Muscle layer of duodenum (tissue), 2 donors: ENCODE results near the gene RHAG.
"Not testable (repeated sequence)": the region's sequence is repeated elsewhere in the genome, so short reads cannot be mapped to it uniquely, and the experiment has no call there.

Experiments used
- H3K27ac ChIP-seq: one replicate; pipeline ENCODE4 v1.7.0; 2013; ENCODE audit warnings: mild to moderate bottlenecking, low read length
- H3K27me3 ChIP-seq: one replicate; pipeline ENCODE4 v1.7.0; 2013; ENCODE audit warnings: low read depth, mild to moderate bottlenecking, control low read depth, low read length
- H3K36me3 ChIP-seq, 2 donors: one replicate each; pipeline ENCODE4 v1.7.0; 2013; ENCODE audit warnings: low read length in 2 of 2, control low read depth in 1 of 2, mild to moderate bottlenecking in 1 of 2; ENCODE audit not compliant: insufficient read depth in 2 of 2, control insufficient read depth in 1 of 2
- H3K4me1 ChIP-seq, 2 donors: one replicate each; pipeline ENCODE4 v1.7.0; 2013; ENCODE audit warnings: low read length in 2 of 2, mild to moderate bottlenecking in 2 of 2, control low read depth in 1 of 2, moderate library complexity in 1 of 2; ENCODE audit not compliant: insufficient read depth in 2 of 2, control insufficient read depth in 1 of 2
- H3K4me3 ChIP-seq, 2 donors: one replicate each; pipeline ENCODE4 v1.7.0; 2013; ENCODE audit warnings: low read length in 2 of 2, low read depth in 1 of 2, mild to moderate bottlenecking in 1 of 2
- H3K9me3 ChIP-seq, 2 donors: one replicate each; pipeline ENCODE4 v1.7.0; 2013; ENCODE audit warnings: low read length in 2 of 2, control low read depth in 1 of 2, mild to moderate bottlenecking in 1 of 2; ENCODE audit not compliant: control insufficient read depth in 1 of 2
- donor health status: healthy.

The RHAG gene

GRCh38 chr6:49606721-49607390 lies 29.8 kb downstream of the RHAG start:
- Histone ChIP-seq H3K27me3 (no peaks in the 10 kb centered on the region), H3K27ac (no peak overlapping the region), H3K9me3 (no peaks in the 10 kb centered on the region), H3K4me3 (no peak overlapping the region), H3K36me3 (no peaks in the 10 kb centered on the region), H3K4me1 (no peaks in the 10 kb centered on the region)

GRCh38 chr6:49604080-49604479 lies 32.6 kb downstream of the RHAG start:
- H3K4me3 ChIP-seq, H3K4me1 ChIP-seq, H3K27me3 ChIP-seq, H3K9me3 ChIP-seq, H3K36me3 ChIP-seq, H3K27ac ChIP-seq: not testable (repeated sequence)

DNA sequence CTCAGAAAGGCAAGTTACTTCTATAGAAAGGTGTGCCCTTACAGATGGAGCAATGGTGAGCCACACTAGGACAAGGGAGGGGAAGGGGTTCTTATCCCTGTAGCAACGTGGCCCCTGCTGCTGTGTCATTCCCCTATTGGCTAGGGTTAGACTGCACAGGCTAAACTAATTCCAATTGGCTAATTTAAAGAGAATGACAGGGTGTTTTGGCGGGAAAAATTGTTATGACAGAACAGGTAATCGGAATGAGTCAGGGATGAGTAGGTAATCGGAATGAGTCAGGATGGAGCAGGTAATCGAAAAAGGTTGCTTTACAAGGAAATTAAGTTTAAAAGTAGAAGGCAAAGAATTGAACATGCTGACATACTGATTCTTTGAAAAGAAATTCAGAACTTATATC lies 49.4 kb downstream of the RHAG start:
- not testable (repeated sequence) for H3K9me3 ChIP-seq, H3K4me1 ChIP-seq, H3K4me3 ChIP-seq

GRCh38 chr6:49582529-49582928 lies 54.1 kb downstream of the RHAG start:
- no peaks in the 10 kb centered on the region for H3K36me3 ChIP-seq
- H3K4me1 ChIP-seq: no peaks in the 10 kb centered on the region
- H3K4me3 ChIP-seq: no peak overlapping the region
- no peak overlapping the region for H3K27ac ChIP-seq
- H3K27me3 ChIP-seq: no peaks in the 10 kb centered on the region
- H3K9me3 ChIP-seq: no peaks in the 10 kb centered on the region

More for the DNA sequence above, 49.4 kb downstream of the RHAG start:
- not testable (repeated sequence) for H3K36me3 ChIP-seq, H3K27ac ChIP-seq, H3K27me3 ChIP-seq

DNA sequence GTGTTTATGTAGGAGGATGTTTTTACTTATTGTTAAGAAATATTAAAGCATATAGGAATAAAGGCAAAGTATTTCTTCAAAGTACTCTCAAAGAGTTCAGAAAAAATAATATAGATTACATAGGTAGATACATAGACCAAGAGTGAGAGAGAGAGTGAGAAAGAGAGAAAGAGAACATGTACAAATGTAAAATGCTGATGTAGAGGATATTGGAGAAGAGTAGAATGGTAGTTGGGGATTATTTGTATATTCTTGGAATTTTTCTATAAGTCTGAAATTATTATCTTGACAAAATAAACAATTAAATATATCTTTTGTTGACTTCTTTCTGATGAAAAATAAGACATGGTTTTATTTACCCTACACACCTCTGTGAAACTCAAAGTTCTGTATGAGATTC lies 57.0 kb downstream of the RHAG start:
- Histone ChIP-seq H3K4me1 (no peaks in the 10 kb centered on the region), H3K27ac (no peak overlapping the region), H3K9me3 (no peaks in the 10 kb centered on the region), H3K27me3 (no peaks in the 10 kb centered on the region), H3K4me3 (no peak overlapping the region), H3K36me3 (no peaks in the 10 kb centered on the region)

DNA sequence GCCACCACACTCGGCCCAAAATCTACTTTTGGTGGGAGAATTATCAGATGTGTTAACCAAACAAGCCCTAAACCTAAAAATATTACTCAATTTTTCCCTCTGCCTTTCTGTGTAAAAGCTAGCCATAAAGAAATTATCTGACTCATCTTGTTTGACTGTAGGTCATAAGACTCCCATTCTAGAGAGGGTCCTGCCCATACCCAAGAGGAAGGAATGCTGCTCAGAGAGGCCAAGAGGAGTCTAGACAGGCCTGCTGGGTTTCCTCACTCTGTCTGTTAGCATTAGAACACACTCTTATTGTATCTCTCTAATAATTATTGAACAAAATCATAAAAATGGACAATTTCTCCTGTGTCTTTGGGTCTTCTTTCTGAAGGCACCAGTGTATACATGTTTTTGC lies 60.0 kb downstream of the RHAG start:
- H3K36me3 ChIP-seq: no peaks in the 10 kb centered on the region
- H3K27me3 ChIP-seq: no peaks in the 10 kb centered on the region
- H3K4me3 ChIP-seq: no peak overlapping the region
- no peaks in the 10 kb centered on the region for H3K9me3 ChIP-seq
- no peak overlapping the region for H3K27ac ChIP-seq
- H3K4me1 ChIP-seq: no peaks in the 10 kb centered on the region

DNA sequence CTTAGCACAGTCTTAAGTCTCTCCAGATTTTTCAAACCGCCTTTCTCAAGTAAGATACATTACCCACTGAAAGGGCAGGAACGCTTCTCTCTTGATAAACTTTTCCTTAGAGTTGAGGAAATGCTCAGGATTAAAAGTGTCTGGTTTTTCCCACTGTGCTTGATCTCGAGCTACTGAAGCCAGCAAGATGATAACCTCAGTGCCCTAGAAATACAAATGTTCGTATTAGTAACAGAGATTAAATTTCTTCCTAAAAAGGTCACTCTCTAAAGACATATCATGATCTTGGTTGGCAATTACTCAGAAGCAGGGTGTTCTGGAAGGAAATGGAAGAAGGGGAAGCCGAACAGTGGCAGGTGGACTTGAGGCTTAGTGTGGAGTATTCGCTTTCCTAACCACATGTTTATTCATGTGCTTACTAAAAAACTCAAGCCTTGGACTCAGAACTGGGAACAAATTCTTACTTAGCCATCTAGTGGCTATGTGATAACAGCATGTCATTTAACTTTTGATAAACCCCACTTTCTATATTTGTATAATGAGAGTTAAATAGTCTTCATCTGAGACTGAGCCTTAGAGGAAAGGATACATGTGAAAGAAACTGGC lies 66.1 kb downstream of the RHAG start:
- Histone ChIP-seq H3K4me3 (no peak overlapping the region), H3K4me1 (no peaks in the 10 kb centered on the region), H3K27me3 (no peaks in the 10 kb centered on the region), H3K9me3 (no peaks in the 10 kb centered on the region), H3K27ac (no peak overlapping the region), H3K36me3 (no peaks in the 10 kb centered on the region)

- H3K27me3 ChIP-seq: no peaks in the 10 kb centered on the region
- no peaks in the 10 kb centered on the region for H3K4me1 ChIP-seq
- no peak overlapping the region for H3K27ac ChIP-seq
- H3K36me3 ChIP-seq: no peaks in the 10 kb centered on the region
- no peaks in the 10 kb centered on the region for H3K9me3 ChIP-seq
- no peak overlapping the region for H3K4me3 ChIP-seq
Observed at GRCh38 chr6:49565855-49566254, 70.8 kb downstream of the RHAG start.

DNA sequence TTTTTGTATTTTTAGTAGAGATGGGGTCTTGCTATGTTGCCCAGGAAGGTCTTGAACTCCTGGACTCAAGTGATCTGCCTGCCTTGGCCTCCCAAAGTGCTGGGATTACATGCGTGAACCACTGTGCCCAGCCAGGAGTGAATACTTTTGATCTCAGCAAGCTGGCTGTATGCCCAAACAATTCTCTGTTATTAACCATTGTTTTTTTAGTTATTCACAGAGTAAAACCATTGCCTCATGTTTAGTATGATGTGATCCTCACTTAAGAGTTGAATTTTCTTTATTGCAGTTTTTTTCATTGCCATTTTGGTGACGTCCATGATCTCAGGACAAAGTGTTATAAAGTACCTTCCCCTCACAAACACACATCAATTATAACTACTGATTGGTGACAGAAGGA lies 71.4 kb downstream of the RHAG start:
- H3K4me1 ChIP-seq: no peaks in the 10 kb centered on the region
- no peaks in the 10 kb centered on the region for H3K36me3 ChIP-seq
- no peak overlapping the region for H3K27ac ChIP-seq
- no peaks in the 10 kb centered on the region for H3K27me3 ChIP-seq
- H3K9me3 ChIP-seq: no peaks in the 10 kb centered on the region
- no peak overlapping the region for H3K4me3 ChIP-seq

GRCh38 chr6:49564552-49564951 lies 72.1 kb downstream of the RHAG start:
- no peaks in the 10 kb centered on the region for H3K4me1 ChIP-seq
- H3K27ac ChIP-seq: no peak overlapping the region
- H3K4me3 ChIP-seq: no peak overlapping the region
- H3K36me3 ChIP-seq: no peaks in the 10 kb centered on the region
- no peaks in the 10 kb centered on the region for H3K9me3 ChIP-seq
- no peaks in the 10 kb centered on the region for H3K27me3 ChIP-seq

DNA sequence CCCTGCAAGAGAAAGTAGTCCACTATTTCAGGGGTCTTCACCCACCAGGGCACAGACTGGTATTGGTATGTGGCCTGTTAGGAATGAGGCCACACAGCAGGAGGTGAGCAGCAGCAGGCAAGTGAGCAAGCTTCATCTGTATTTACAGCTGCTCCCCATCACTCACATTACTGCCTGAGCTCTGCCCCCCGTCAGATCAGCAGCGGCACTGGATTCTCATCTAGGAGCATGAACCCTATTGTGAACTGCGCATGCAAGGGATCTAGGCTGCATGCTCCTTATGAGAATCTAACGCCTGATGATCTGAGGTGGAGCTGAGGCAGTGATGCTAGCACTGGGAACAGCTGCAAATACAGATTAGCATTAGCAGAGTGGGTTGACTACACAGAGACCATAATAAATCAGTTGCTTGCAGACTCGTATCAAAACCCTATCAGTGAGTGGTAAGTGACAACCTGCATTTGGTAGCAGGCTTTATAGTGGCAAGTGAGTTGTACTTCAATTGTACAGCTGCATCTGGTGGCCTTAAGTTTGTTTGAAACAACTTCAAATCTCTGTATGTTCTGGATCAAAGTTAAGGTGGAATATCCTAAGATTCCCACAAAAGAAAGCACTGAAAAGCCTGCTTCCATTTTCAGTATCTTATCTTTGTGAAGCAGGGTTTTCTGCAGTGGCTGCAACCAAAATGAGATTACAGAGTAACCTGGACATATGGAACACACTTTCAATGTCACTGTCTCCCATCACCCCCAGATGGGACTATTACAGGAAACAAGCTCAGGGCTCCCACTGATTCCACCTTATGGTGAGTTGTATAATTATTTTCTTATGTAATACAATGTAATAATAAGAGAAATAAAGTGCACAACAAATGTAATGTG lies 73.4 kb downstream of the RHAG start:
- no peaks in the 10 kb centered on the region for H3K27me3 ChIP-seq
- H3K4me3 ChIP-seq: no peak overlapping the region
- H3K9me3 ChIP-seq: no peaks in the 10 kb centered on the region
- H3K4me1 ChIP-seq: no peaks in the 10 kb centered on the region
- H3K27ac ChIP-seq: no peak overlapping the region
- H3K36me3 ChIP-seq: no peaks in the 10 kb centered on the region
